ENCODE data around the gene RAP1GAP2.

Gene RAP1GAP2

GRCh38 chr17:2892305-2892971 is 96.2 kb downstream of the RAP1GAP2 start (continued):
- 0 out of 2 replicates have a peak, but pooled peaks have one; percentile 55 for TF ChIP-seq ZNF660 (tag by site-specific recombination; IDR thresholded peaks at IDR 0.05)
- TF ChIP-seq HOXC10 (CRISPR knock-in tag; IDR thresholded peaks at IDR 0.05), result no peak
- no peak for TF ChIP-seq ZNF501 (tag by site-specific recombination; IDR thresholded peaks at IDR 0.05)
- TF ChIP-seq SETDB1 (IDR thresholded peaks at IDR 0.05; ENCODE audit: insufficient read length, low read length), result no peak
- TF ChIP-seq ZNF354C (tag by site-specific recombination; IDR thresholded peaks at IDR 0.05; ENCODE audit: borderline replicate concordance, low read depth), result no peak

GRCh38 chr17:2893422-2893914 is 97.2 kb downstream of the RAP1GAP2 start:
- CTCF ChIA-PET, result no interaction called here
- H3K36me3 ChIP-seq (ENCODE audit: control insufficient read depth in 2 of 2, insufficient read depth in 1 of 2, low read length in 2 of 2), result no peaks in the 10 kb centered on the region
- no peak overlapping the region for H3K4me3 ChIP-seq (ENCODE audit: low read depth, low read length)
- no peaks in the 10 kb centered on the region for H3K9me3 ChIP-seq (ENCODE audit: control insufficient read depth, insufficient read depth, low read depth, low read length)
- POLR2A ChIA-PET, result no interaction called here
- H3K27ac ChIP-seq (ENCODE audit: extremely low read depth, low read depth, low read length), result no peak overlapping the region
- no peaks in the 10 kb centered on the region; the same call in 1 of the 2 replicates for H3K4me1 ChIP-seq (ENCODE audit: control insufficient read depth, insufficient read depth, low read length)
- TF ChIP-seq ZNF677 (tag by site-specific recombination; IDR thresholded peaks at IDR 0.05) (no peak), ZBTB21 (tag by site-specific recombination; IDR thresholded peaks at IDR 0.05) (no peak), ZNF501 (tag by site-specific recombination; IDR thresholded peaks at IDR 0.05) (no peak), ZNF768 (tag by site-specific recombination; IDR thresholded peaks at IDR 0.05) (no peak), ZNF248 (tag by site-specific recombination; IDR thresholded peaks at IDR 0.05) (no peak), PRDM4 (tag by site-specific recombination; IDR thresholded peaks at IDR 0.05) (no peak), GLI4 (tag by site-specific recombination; IDR thresholded peaks at IDR 0.05) (no peak), BCL11A (tag by site-specific recombination; IDR thresholded peaks at IDR 0.05; ENCODE audit: low read depth) (no peak), HOXD13 (CRISPR knock-in tag; IDR thresholded peaks at IDR 0.05; ENCODE audit: borderline replicate concordance) (no peak), ZSCAN30 (tag by site-specific recombination; IDR thresholded peaks at IDR 0.05) (no peak), BCL6B (tag by site-specific recombination; IDR thresholded peaks at IDR 0.05) (no peak)

GRCh38 chr17:2894782-2895181 is 98.5 kb downstream of the RAP1GAP2 start:
- ChIA-PET POLR2A (no interaction called here), CTCF (no interaction called here)
- Histone ChIP-seq H3K9me3 (ENCODE audit: control insufficient read depth, insufficient read depth, low read depth, low read length) (no peaks in the 10 kb centered on the region), H3K27ac (ENCODE audit: extremely low read depth, low read depth, low read length) (no peak overlapping the region), H3K4me1 (ENCODE audit: control insufficient read depth, insufficient read depth, low read length) (no peaks in the 10 kb centered on the region; the same call in 1 of the 2 replicates), H3K4me3 (ENCODE audit: low read depth, low read length) (no peak overlapping the region), H3K36me3 (ENCODE audit: control insufficient read depth in 2 of 2, insufficient read depth in 1 of 2, low read length in 2 of 2) (no peaks in the 10 kb centered on the region)
- TF ChIP-seq ZNF202 (tag by site-specific recombination; IDR thresholded peaks at IDR 0.05; ENCODE audit: borderline replicate concordance), result no peak
- TF ChIP-seq ZNF544 (tag by site-specific recombination; IDR thresholded peaks at IDR 0.05), result no peak
- TF ChIP-seq ZNF580 (tag by site-specific recombination; IDR thresholded peaks at IDR 0.05), result no peak
- TF ChIP-seq ZNF837 (tag by site-specific recombination; IDR thresholded peaks at IDR 0.05), result no peak
- TF ChIP-seq ZNF623 (tag by site-specific recombination; IDR thresholded peaks at IDR 0.05), result no peak
- no peak for TF ChIP-seq ZNF660 (tag by site-specific recombination; IDR thresholded peaks at IDR 0.05)
- no peak for TF ChIP-seq SCRT2 (tag by site-specific recombination; IDR thresholded peaks at IDR 0.05)
- TF ChIP-seq KLF16 (tag by site-specific recombination; IDR thresholded peaks at IDR 0.05), result no peak
- no peak for TF ChIP-seq ZNF239 (tag by site-specific recombination; IDR thresholded peaks at IDR 0.05)
- TF ChIP-seq ZNF391 (tag by site-specific recombination; IDR thresholded peaks at IDR 0.05; ENCODE audit: borderline replicate concordance, low read depth), result no peak
- TF ChIP-seq ZNF658 (tag by site-specific recombination; IDR thresholded peaks at IDR 0.05), result no peak
- no peak for TF ChIP-seq ZNF449 (tag by site-specific recombination; IDR thresholded peaks at IDR 0.05)
- no peak for TF ChIP-seq ZNF350 (tag by site-specific recombination; IDR thresholded peaks at IDR 0.05)
